ENCODE results near the gene PWWP2B. TPM values are rescaled to one million over a fixed set of nuclear protein-coding genes. Genes with fewer than 3 reads are reported as not detected.
A peak's percentile ranks its signal among the peaks of the same experiment; 100 is the strongest.

The PWWP2B gene
- total RNA-seq, 1 experiment from 2014 or later = 51.6 TPM

- in situ Hi-C loops (cut with HindIII; ENCODE audit: low pct_unique_long_range_greater_than_20kb, low sequenced_read_pairs) = no loop called here
- no peaks in the 10 kb centered on the region for H3K27me3 ChIP-seq (ENCODE audit: control insufficient read depth, insufficient read depth, low read length)
- BruUV-seq (replicated peaks) = no TSS peak
- H3K4me1 ChIP-seq (ENCODE audit: control insufficient read depth, insufficient read depth, low read length) = peaks cover 81% of the 10 kb centered on the region
- ChIA-PET CTCF (no interaction called here), POLR2A (no interaction called here)
- ATAC-seq (peak; percentile 35), DNase-seq (ENCODE audit: low read depth, low spot score) (peak; percentile 69)
- peak overlapping the region; percentile 98 for H3K27ac ChIP-seq (ENCODE audit: low read length)
- TF ChIP-seq SIN3A (IDR thresholded peaks at IDR 0.05; ENCODE audit: borderline replicate concordance, insufficient read depth, low read depth, low read length) (no peak), REST (IDR thresholded peaks at IDR 0.05; ENCODE audit: insufficient read depth in 1 of 2, low read depth in 2 of 2, low read length in 1 of 2) (no peak), TCF7L2 (IDR thresholded peaks at IDR 0.05; ENCODE audit: low read depth, low read length) (no peak), CTCF (IDR thresholded peaks at IDR 0.05) (no peak), POLR2AphosphoS5 (IDR thresholded peaks at IDR 0.05; ENCODE audit: low read depth, low read length) (no peak)
- H3K36me3 ChIP-seq (ENCODE audit: control insufficient read depth, insufficient read depth, low read length) = no peaks in the 10 kb centered on the region
- H3K9me3 ChIP-seq (ENCODE audit: control insufficient read depth, insufficient read depth, low read depth, low read length) = no peaks in the 10 kb centered on the region
- no peak overlapping the region for H3K4me3 ChIP-seq (ENCODE audit: low read depth in 2 of 2, low read length in 2 of 2)
- intact Hi-C loops (cut with micrococcal nuclease; ENCODE audit: unreplicated experiment) = no loop called here
These were observed 51.3 kb downstream of the PWWP2B start for GRCh38 chr10:132448248-132448731.

- Histone ChIP-seq H3K4me1 (ENCODE audit: control insufficient read depth, insufficient read depth, low read length) (peaks cover 81% of the 10 kb centered on the region), H3K27ac (ENCODE audit: low read length) (peak overlapping the region; percentile 86), H3K4me3 (ENCODE audit: low read depth in 2 of 2, low read length in 2 of 2) (peak overlapping the region in 1 of 2 experiments; percentile 37; a peak in 2 of 4 replicates), H3K36me3 (ENCODE audit: control insufficient read depth, insufficient read depth, low read length) (no peaks in the 10 kb centered on the region), H3K27me3 (ENCODE audit: control insufficient read depth, insufficient read depth, low read length) (no peaks in the 10 kb centered on the region), H3K9me3 (ENCODE audit: control insufficient read depth, insufficient read depth, low read depth, low read length) (no peaks in the 10 kb centered on the region)
- CTCF ChIA-PET = no interaction called here
- in situ Hi-C loops (cut with HindIII; ENCODE audit: low pct_unique_long_range_greater_than_20kb, low sequenced_read_pairs) (no loop called here), intact Hi-C loops (cut with micrococcal nuclease; ENCODE audit: unreplicated experiment) (no loop called here)
- TF ChIP-seq SIN3A (IDR thresholded peaks at IDR 0.05; ENCODE audit: borderline replicate concordance, insufficient read depth, low read depth, low read length) = no peak
- no peak for TF ChIP-seq TCF7L2 (IDR thresholded peaks at IDR 0.05; ENCODE audit: low read depth, low read length)
- TF ChIP-seq POLR2AphosphoS5 (IDR thresholded peaks at IDR 0.05; ENCODE audit: low read depth, low read length) = no peak; the same call in 1 of the 2 replicates
- TF ChIP-seq REST (IDR thresholded peaks at IDR 0.05; ENCODE audit: insufficient read depth in 1 of 2, low read depth in 2 of 2, low read length in 1 of 2) = no peak
- no peak for TF ChIP-seq CTCF (IDR thresholded peaks at IDR 0.05)
- BruUV-seq (replicated peaks) = no TSS peak
- no peak for ATAC-seq
- POLR2A ChIA-PET = interaction anchor here (0.6 kb wide), 1 partner anchor 69 kb away, joined by 3 read pairs; no protein-coding TSS in a partner anchor
- no peak for DNase-seq (ENCODE audit: low read depth, low spot score)
These were observed 52.2 kb downstream of the PWWP2B start for GRCh38 chr10:132449051-132449810.

Data from Panc1 (cell line).